ENCODE results near the gene MTMR10. TPM values are rescaled to one million over a fixed set of nuclear protein-coding genes. Genes with fewer than 3 reads are reported as not detected.

MTMR10 gene
- total and polyA plus RNA-seq, 7 experiments from 2014 or later: 4.0 to 50.8 (median 33.2) TPM

GRCh38 chr15:30956216-30957124 is 35.0 kb downstream of the MTMR10 start:
- Mint-ChIP-seq H3K27ac (peak overlapping the region in 4 of 9 donors; percentile 19 to 78 (median 29)), H3K4me1 (peaks cover 2 to 13% (median 7%) of the 10 kb centered on the region in 7 donors), H3K9me3 (no peaks in the 10 kb centered on the region), H3K27me3 (no peaks in the 10 kb centered on the region), H3K4me3 (no peak overlapping the region), H3K36me3 (peaks cover 30 to 84% (median 48%) of the 10 kb centered on the region in 5 donors)
- intact Hi-C loops (cut with micrococcal nuclease): loop anchor here in 1 of 2 donors (10.0 kb wide), 1 partner anchor 168 kb away; no protein-coding TSS in a partner anchor
- H3K27me3 ChIP-seq (ENCODE audit: control insufficient read depth in 2 of 2, insufficient read depth in 2 of 2, low read length in 2 of 2): no peaks in the 10 kb centered on the region
- ChIA-PET POLR2A (no interaction called here), CTCF (no interaction called here)
- no peak for DNase-seq
- H3K9me3 ChIP-seq (ENCODE audit: control insufficient read depth in 2 of 3, low read length in 3 of 3): no peaks in the 10 kb centered on the region
- H3K27ac ChIP-seq (ENCODE audit: low read depth, low read length): no peak overlapping the region
- H3K36me3 ChIP-seq (ENCODE audit: control insufficient read depth in 2 of 3, insufficient read depth in 3 of 3, low read length in 3 of 3): peaks cover 39 to 91% (median 54%) of the 10 kb centered on the region in 3 experiments
- ATAC-seq: peak; percentile 29
- H3K4me1 ChIP-seq (ENCODE audit: control insufficient read depth in 2 of 2, insufficient read depth in 2 of 2, low read length in 2 of 2): no peaks in the 10 kb centered on the region
- no peak overlapping the region for H3K4me3 ChIP-seq (ENCODE audit: low read length)

DNA sequence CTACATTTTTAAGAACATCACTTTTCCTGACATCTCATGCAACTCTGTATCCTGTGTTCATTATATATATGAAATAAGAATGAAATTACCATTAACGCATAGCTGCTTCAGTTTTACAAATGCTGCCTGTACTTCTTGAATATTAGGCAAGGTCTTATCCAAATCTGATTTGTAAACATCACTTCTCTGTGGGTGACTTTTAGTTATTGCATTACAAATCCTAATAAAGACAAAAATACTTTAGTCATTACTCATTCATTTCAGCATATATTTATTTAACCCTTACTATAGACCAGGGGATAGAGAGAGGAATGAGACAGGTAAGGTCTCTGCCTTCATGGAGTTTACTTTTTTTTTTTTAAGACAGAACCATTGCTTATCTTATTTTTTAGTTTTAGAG is 36.8 kb downstream of the MTMR10 start:
- H3K36me3 Mint-ChIP-seq: peaks cover 30 to 87% (median 59%) of the 10 kb centered on the region in 5 donors
- CTCF ChIA-PET: no interaction called here

GRCh38 chr15:30953731-30954378 is 37.6 kb downstream of the MTMR10 start:
- intact Hi-C loops (cut with micrococcal nuclease): loop anchor here in 1 of 2 donors (10.0 kb wide), 1 partner anchor 171 kb away; no protein-coding TSS in a partner anchor
- Histone ChIP-seq H3K27me3 (ENCODE audit: control insufficient read depth in 2 of 2, insufficient read depth in 2 of 2, low read length in 2 of 2) (no peaks in the 10 kb centered on the region), H3K9me3 (ENCODE audit: control insufficient read depth in 2 of 3, low read length in 3 of 3) (no peaks in the 10 kb centered on the region), H3K27ac (ENCODE audit: low read depth, low read length) (no peak overlapping the region), H3K4me1 (ENCODE audit: control insufficient read depth in 2 of 2, insufficient read depth in 2 of 2, low read length in 2 of 2) (no peaks in the 10 kb centered on the region), H3K4me3 (ENCODE audit: low read length) (no peak overlapping the region), H3K36me3 (ENCODE audit: control insufficient read depth in 2 of 3, insufficient read depth in 3 of 3, low read length in 3 of 3) (peaks cover 43 to 95% (median 52%) of the 10 kb centered on the region in 3 experiments)
- CTCF ChIA-PET: no interaction called here
- H3K4me3 Mint-ChIP-seq: no peak overlapping the region
- no peak for DNase-seq
- ATAC-seq: peak; percentile 60
- peaks cover 0 to 11% (median 0%) of the 10 kb centered on the region in 7 donors for H3K4me1 Mint-ChIP-seq
- peaks cover 33 to 87% (median 61%) of the 10 kb centered on the region in 5 donors for H3K36me3 Mint-ChIP-seq
- peak overlapping the region in 7 of 9 donors; percentile 12 to 81 (median 72) for H3K27ac Mint-ChIP-seq
- POLR2A ChIA-PET: no interaction called here
- no peaks in the 10 kb centered on the region for H3K27me3 Mint-ChIP-seq
- peaks cover 0 to 7% (median 0%) of the 10 kb centered on the region in 11 donors for H3K9me3 Mint-ChIP-seq

More for the DNA sequence above, 36.8 kb downstream of the MTMR10 start:
- intact Hi-C loops (cut with micrococcal nuclease): loop anchor here in 1 of 2 donors (10.0 kb wide), 1 partner anchor 170 kb away; no protein-coding TSS in a partner anchor
- Mint-ChIP-seq H3K27me3 (no peaks in the 10 kb centered on the region), H3K4me3 (no peak overlapping the region), H3K9me3 (peaks cover 0 to 2% (median 0%) of the 10 kb centered on the region in 11 donors), H3K27ac (peak overlapping the region in 2 of 9 donors; percentile 43 to 72), H3K4me1 (peaks cover 0 to 11% (median 0%) of the 10 kb centered on the region in 7 donors)
- DNase-seq (no peak), ATAC-seq (no peak)
- Histone ChIP-seq H3K27ac (ENCODE audit: low read depth, low read length) (no peak overlapping the region), H3K9me3 (ENCODE audit: control insufficient read depth in 2 of 3, low read length in 3 of 3) (no peaks in the 10 kb centered on the region), H3K36me3 (ENCODE audit: control insufficient read depth in 2 of 3, insufficient read depth in 3 of 3, low read length in 3 of 3) (peaks cover 43 to 97% (median 52%) of the 10 kb centered on the region in 3 experiments), H3K27me3 (ENCODE audit: control insufficient read depth in 2 of 2, insufficient read depth in 2 of 2, low read length in 2 of 2) (no peaks in the 10 kb centered on the region), H3K4me3 (ENCODE audit: low read length) (no peak overlapping the region), H3K4me1 (ENCODE audit: control insufficient read depth in 2 of 2, insufficient read depth in 2 of 2, low read length in 2 of 2) (no peaks in the 10 kb centered on the region)
- POLR2A ChIA-PET: interaction anchor here (0.7 kb wide), 1 partner anchor 19 kb away, joined by 5 read pairs; no protein-coding TSS in a partner anchor

DNA sequence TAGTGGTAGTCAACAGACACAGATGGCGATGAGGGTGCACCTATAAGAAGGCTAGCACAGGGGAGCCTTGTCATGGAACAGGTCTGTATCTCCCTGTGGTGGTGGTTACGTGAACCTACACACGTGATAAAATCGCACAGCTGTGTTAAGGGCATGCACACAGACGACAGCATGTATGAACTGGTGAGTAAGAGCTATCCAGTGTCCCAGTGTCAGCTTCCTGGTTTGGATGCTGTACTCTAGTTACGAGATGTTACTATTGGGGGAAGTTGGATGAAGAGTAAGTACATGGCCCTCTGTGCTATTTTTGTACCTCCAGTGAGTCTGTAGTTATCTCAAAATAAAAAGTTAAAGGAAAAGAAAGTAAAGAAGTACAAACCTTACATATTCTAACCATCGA is 38.2 kb downstream of the MTMR10 start:
- Mint-ChIP-seq H3K27me3 (no peaks in the 10 kb centered on the region), H3K9me3 (peaks cover 0 to 7% (median 0%) of the 10 kb centered on the region in 11 donors), H3K36me3 (peaks cover 35 to 90% (median 63%) of the 10 kb centered on the region in 5 donors), H3K27ac (peak overlapping the region in 1 of 9 donors; percentile 32), H3K4me1 (peaks cover 0 to 11% (median 0%) of the 10 kb centered on the region in 7 donors), H3K4me3 (no peak overlapping the region)
- Histone ChIP-seq H3K4me1 (ENCODE audit: control insufficient read depth in 2 of 2, insufficient read depth in 2 of 2, low read length in 2 of 2) (no peaks in the 10 kb centered on the region), H3K4me3 (ENCODE audit: low read length) (no peak overlapping the region), H3K27me3 (ENCODE audit: control insufficient read depth in 2 of 2, insufficient read depth in 2 of 2, low read length in 2 of 2) (no peaks in the 10 kb centered on the region), H3K36me3 (ENCODE audit: control insufficient read depth in 2 of 3, insufficient read depth in 3 of 3, low read length in 3 of 3) (peaks cover 41 to 95% (median 53%) of the 10 kb centered on the region in 3 experiments), H3K9me3 (ENCODE audit: control insufficient read depth in 2 of 3, low read length in 3 of 3) (no peaks in the 10 kb centered on the region), H3K27ac (ENCODE audit: low read depth, low read length) (no peak overlapping the region)
- no peak for DNase-seq
- intact Hi-C loops (cut with micrococcal nuclease): loop anchor here in 1 of 2 donors (10.0 kb wide), 1 partner anchor 172 kb away; no protein-coding TSS in a partner anchor
- no peak for ATAC-seq
- POLR2A ChIA-PET: interaction anchor here (0.6 kb wide), 1 partner anchor 159 kb away, joined by 3 read pairs; no protein-coding TSS in a partner anchor
- CTCF ChIA-PET: no interaction called here

GRCh38 chr15:30943654-30944335 is 47.6 kb downstream of the MTMR10 start:
- Mint-ChIP-seq H3K4me3 (no peak overlapping the region), H3K36me3 (peaks cover 22 to 48% (median 33%) of the 10 kb centered on the region in 5 donors), H3K9me3 (no peaks in the 10 kb centered on the region), H3K4me1 (no peaks in the 10 kb centered on the region), H3K27ac (peak overlapping the region in 2 of 9 donors; percentile 28 to 30), H3K27me3 (no peaks in the 10 kb centered on the region)
- ATAC-seq: no peak
- H3K9me3 ChIP-seq (ENCODE audit: control insufficient read depth in 2 of 3, low read length in 3 of 3): no peaks in the 10 kb centered on the region
- no peak overlapping the region for H3K27ac ChIP-seq (ENCODE audit: low read depth, low read length)
- DNase-seq: no peak
- no peaks in the 10 kb centered on the region for H3K4me1 ChIP-seq (ENCODE audit: control insufficient read depth in 2 of 2, insufficient read depth in 2 of 2, low read length in 2 of 2)
- peaks cover 13 to 84% (median 25%) of the 10 kb centered on the region in 3 experiments for H3K36me3 ChIP-seq (ENCODE audit: control insufficient read depth in 2 of 3, insufficient read depth in 3 of 3, low read length in 3 of 3)
- intact Hi-C loops (cut with micrococcal nuclease): no loop called here
- no peaks in the 10 kb centered on the region for H3K27me3 ChIP-seq (ENCODE audit: control insufficient read depth in 2 of 2, insufficient read depth in 2 of 2, low read length in 2 of 2)
- no peak overlapping the region for H3K4me3 ChIP-seq (ENCODE audit: low read length)
- ChIA-PET POLR2A (no interaction called here), CTCF (no interaction called here)

GRCh38 chr15:30941520-30941919 is 49.9 kb downstream of the MTMR10 start:
- CTCF ChIA-PET: no interaction called here
- no peaks in the 10 kb centered on the region for H3K27me3 ChIP-seq (ENCODE audit: control insufficient read depth in 2 of 2, insufficient read depth in 2 of 2, low read length in 2 of 2)
- peaks cover 10 to 84% (median 22%) of the 10 kb centered on the region in 3 experiments for H3K36me3 ChIP-seq (ENCODE audit: control insufficient read depth in 2 of 3, insufficient read depth in 3 of 3, low read length in 3 of 3)
- no peak overlapping the region for H3K4me3 ChIP-seq (ENCODE audit: low read length)
- Mint-ChIP-seq H3K4me3 (no peak overlapping the region), H3K4me1 (no peaks in the 10 kb centered on the region), H3K27me3 (no peaks in the 10 kb centered on the region), H3K9me3 (no peaks in the 10 kb centered on the region), H3K27ac (peak overlapping the region in 2 of 9 donors; percentile 28 to 36), H3K36me3 (peaks cover 13 to 45% (median 22%) of the 10 kb centered on the region in 5 donors)
- no peak overlapping the region for H3K27ac ChIP-seq (ENCODE audit: low read depth, low read length)
- no peaks in the 10 kb centered on the region for H3K9me3 ChIP-seq (ENCODE audit: control insufficient read depth in 2 of 3, low read length in 3 of 3)
- no peak for DNase-seq
- POLR2A ChIA-PET: no interaction called here
- intact Hi-C loops (cut with micrococcal nuclease): no loop called here
- H3K4me1 ChIP-seq (ENCODE audit: control insufficient read depth in 2 of 2, insufficient read depth in 2 of 2, low read length in 2 of 2): no peaks in the 10 kb centered on the region
- ATAC-seq: no peak

Data from naive thymus-derived CD4-positive, alpha-beta T cell (primary cell).